Upper lobe of left lung (tissue), 6 donors: ENCODE data around the gene PABPN1. TPM values are rescaled to one million over a fixed set of nuclear protein-coding genes. Genes with fewer than 3 reads are reported as not detected.

Experiments used
- ATAC-seq, 2 donors: fragments of 200-7000 bp; cut with Tn5 transposase; one replicate each; pipeline ENCODE4 v1.9.1; 2022; ENCODE audit warnings: mild to moderate bottlenecking in 2 of 2, moderate library complexity in 2 of 2; ENCODE audit not compliant: low FRiP score in 2 of 2
- DNase-seq, 2 donors: peaks; one replicate each; pipeline ENCODE4 v3.0.0-alpha.2; 2019 to 2020
- H3K27ac ChIP-seq, 4 donors: fragments of 200-600 bp; sonication (generic); one replicate each; pipeline ENCODE4 v1.5.1; 2016 to 2019
- H3K27me3 ChIP-seq, 4 donors: fragments of 200-600 bp; sonication (generic); one replicate each; pipeline ENCODE4 v1.5.1; 2017 to 2019
- H3K36me3 ChIP-seq, 4 donors: fragments of 200-600 bp; sonication (generic); one replicate each; pipeline ENCODE4 v1.5.1; 2016 to 2019
- H3K4me1 ChIP-seq, 4 donors: fragments of 200-600 bp; sonication (generic); one replicate each; pipeline ENCODE4 v1.5.1; 2018 to 2019
- H3K4me3 ChIP-seq, 4 donors: fragments of 200-600 bp; sonication (generic); one replicate each; pipeline ENCODE4 v1.5.1; 2017 to 2019; ENCODE audit warnings: mild to moderate bottlenecking in 2 of 4, moderate library complexity in 1 of 4
- H3K9me3 ChIP-seq, 4 donors: fragments of 200-600 bp; sonication (generic); one replicate each; pipeline ENCODE4 v1.5.1; 2018 to 2019
- CTCF ChIP-seq, 6 experiments: fragments of 450-650 bp in 4 of 6; fragments of 200-600 bp in 2 of 6; sonication (generic) in 2 of 6; IDR thresholded peaks; one replicate each; pipeline ENCODE4 v1.5.1; 2016 to 2019; ENCODE audit warnings: antibody characterized with exemption in 6 of 6
- EP300 ChIP-seq, 4 donors: sonication (generic); formaldehyde crosslinking; IDR thresholded peaks; one replicate each; pipeline ENCODE4 v1.5.1; 2017; ENCODE audit warnings: antibody characterized with exemption in 4 of 4, control low read depth in 2 of 4
- POLR2A ChIP-seq, 4 donors: fragments of 450-650 bp; IDR thresholded peaks; one replicate each; pipeline ENCODE4 v1.5.1; 2016 to 2017; ENCODE audit warnings: antibody characterized with exemption in 4 of 4, mild to moderate bottlenecking in 2 of 4
- POLR2AphosphoS5 ChIP-seq, 2 donors: sonication (generic); formaldehyde crosslinking; IDR thresholded peaks; one replicate each; pipeline ENCODE4 v1.5.1; 2017; ENCODE audit warnings: antibody characterized with exemption in 2 of 2
- WGBS, 2 donors: methylation state at CpG; one replicate each; pipeline ENCODE4 v1.1.5; 2017 to 2018; 5-methylcytosine and 5-hydroxymethylcytosine counted together
- total RNA-seq, 6 donors: library from RNA; depleted of rRNA in 4 of 6; stranded (reverse); fragments of >200 nt in 4 of 6; gene quantifications; one replicate each; pipeline versions ENCODE4 v1.1.0 to v1.2.1, GENCODE V29; 2016 to 2021
- donor health status: DM: no; HTN: no; CAD: no; lungs with moderate emphysema.
- donor health status: DM: no; HTN: yes; CAD: no; lungs with severe emphysema.

Gene PABPN1
- total RNA-seq, 6 donors from 2014 or later: 47.6 to 325 (median 85.7) TPM

- TF ChIP-seq POLR2A (IDR thresholded peaks at IDR 0.05): no peak
- TF ChIP-seq EP300 (IDR thresholded peaks at IDR 0.05): no peak
- no peak for TF ChIP-seq CTCF (IDR thresholded peaks at IDR 0.05)
- TF ChIP-seq POLR2AphosphoS5 (IDR thresholded peaks at IDR 0.05): no peak
- peaks cover 0 to 38% (median 9%) of the 10 kb centered on the region in 4 donors for H3K36me3 ChIP-seq
- no peaks in the 10 kb centered on the region for H3K27me3 ChIP-seq
- no peaks in the 10 kb centered on the region for H3K9me3 ChIP-seq
- H3K4me1 ChIP-seq: peaks cover 30 to 54% (median 32%) of the 10 kb centered on the region in 4 donors
- WGBS, 2 donors: 83 to 91% methylated on average over 12 to 21 of the region's 22 CpGs
- ATAC-seq (no peak), DNase-seq (peak in 1 of 2 donors; percentile 69)
- H3K27ac ChIP-seq: peak overlapping the region; percentile 84 to 93 (median 90)
- H3K4me3 ChIP-seq: peak overlapping the region in 2 of 4 donors; percentile 58 to 71
Observed at GRCh38 chr14:23307687-23308644, 13.3 kb upstream of the PABPN1 start.

- peak overlapping the region in 2 of 4 donors; percentile 11 to 21 for H3K27ac ChIP-seq
- peaks cover 0 to 38% (median 9%) of the 10 kb centered on the region in 4 donors for H3K36me3 ChIP-seq
- H3K9me3 ChIP-seq: no peaks in the 10 kb centered on the region
- DNase-seq (peak in 1 of 2 donors; percentile 71), ATAC-seq (no peak)
- TF ChIP-seq CTCF (IDR thresholded peaks at IDR 0.05) (no peak), POLR2A (IDR thresholded peaks at IDR 0.05) (no peak), EP300 (IDR thresholded peaks at IDR 0.05) (no peak), POLR2AphosphoS5 (IDR thresholded peaks at IDR 0.05) (no peak)
- H3K4me1 ChIP-seq: peaks cover 28 to 50% (median 29%) of the 10 kb centered on the region in 4 donors
- 84 to 86% methylated on average over 17 of the region's 17 CpGs for WGBS, 2 donors
- no peak overlapping the region for H3K4me3 ChIP-seq
- no peaks in the 10 kb centered on the region for H3K27me3 ChIP-seq
Observed at GRCh38 chr14:23308721-23309445, 12.4 kb upstream of the PABPN1 start.

DNA sequence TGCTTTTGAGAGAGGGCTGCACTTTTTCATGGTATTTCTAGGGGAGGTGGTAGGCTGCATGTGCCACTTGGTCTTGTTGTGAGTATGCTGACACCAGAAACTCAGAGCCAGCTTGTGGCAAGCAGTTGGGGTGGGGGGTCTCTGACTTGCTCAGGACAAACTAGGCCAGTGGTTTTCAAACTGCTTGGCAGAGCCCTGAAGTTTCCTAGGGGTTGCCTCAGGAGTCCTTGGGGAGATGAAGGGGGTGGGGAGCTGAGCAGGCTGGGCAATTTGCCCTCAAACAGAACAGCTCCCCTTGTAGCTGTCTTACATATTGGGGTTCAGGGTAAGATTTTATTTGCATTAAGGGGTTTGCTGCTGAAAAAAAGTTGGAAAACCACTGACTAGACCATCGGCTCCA is 10.7 kb upstream of the PABPN1 start:
- peaks cover 26 to 49% (median 27%) of the 10 kb centered on the region in 4 donors for H3K4me1 ChIP-seq
- TF ChIP-seq POLR2A (IDR thresholded peaks at IDR 0.05) (no peak), CTCF (IDR thresholded peaks at IDR 0.05) (no peak), POLR2AphosphoS5 (IDR thresholded peaks at IDR 0.05) (no peak), EP300 (IDR thresholded peaks at IDR 0.05) (no peak)
- ATAC-seq (no peak), DNase-seq (no peak)
- no peak overlapping the region for H3K27ac ChIP-seq
- no peaks in the 10 kb centered on the region for H3K9me3 ChIP-seq
- no peak overlapping the region for H3K4me3 ChIP-seq
- H3K36me3 ChIP-seq: peaks cover 0 to 38% (median 9%) of the 10 kb centered on the region in 4 donors
- H3K27me3 ChIP-seq: no peaks in the 10 kb centered on the region
- WGBS, 2 donors: 65% methylated on average over 1 of the region's 1 CpG; no CpG with 5 or more reads in 1 of the 2 donors

DNA sequence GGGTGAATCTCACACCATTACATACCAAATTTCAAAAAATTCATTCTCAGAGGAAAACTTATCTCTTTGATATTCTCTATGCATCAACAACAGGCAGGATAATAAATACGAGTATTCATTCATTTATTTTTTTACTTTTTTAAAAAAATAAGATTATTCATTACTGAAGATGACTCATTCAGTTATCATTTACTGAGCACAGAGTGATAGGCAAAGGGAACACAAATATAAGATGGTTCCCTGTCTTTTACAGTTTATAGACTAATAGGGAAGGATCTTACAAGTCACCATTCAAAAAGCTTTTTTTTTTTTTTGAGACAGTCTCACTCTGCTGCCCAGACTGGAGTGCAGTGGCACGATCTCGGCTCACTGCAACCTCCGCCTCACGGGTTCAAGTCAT is 5.0 kb upstream of the PABPN1 start:
- Histone ChIP-seq H3K27ac (no peak overlapping the region), H3K4me3 (no peak overlapping the region), H3K27me3 (no peaks in the 10 kb centered on the region), H3K9me3 (no peaks in the 10 kb centered on the region), H3K36me3 (peaks cover 0 to 11% (median under 1%) of the 10 kb centered on the region in 4 donors), H3K4me1 (peaks cover 4 to 6% (median 5%) of the 10 kb centered on the region in 4 donors)
- WGBS, 2 donors: 91 to 92% methylated on average over 5 of the region's 5 CpGs
- DNase-seq: no peak
- TF ChIP-seq CTCF (IDR thresholded peaks at IDR 0.05): no peak
- TF ChIP-seq POLR2AphosphoS5 (IDR thresholded peaks at IDR 0.05): no peak
- TF ChIP-seq EP300 (IDR thresholded peaks at IDR 0.05): no peak
- TF ChIP-seq POLR2A (IDR thresholded peaks at IDR 0.05): no peak
- ATAC-seq: no peak
